GM18505 (cell line): ENCODE results near the gene SP3.

Source experiments
- ATAC-seq: cut with Tn5 transposase; IDR thresholded peaks from one replicate; pipeline ENCODE4 v1.9.1; 2021; ENCODE audit not compliant: unreplicated experiment
- POLR2A ChIP-seq: IDR thresholded peaks from 4 replicates; pipeline ENCODE4 v1.6.1; 2011; ENCODE audit warnings: borderline replicate concordance; ENCODE audit not compliant: insufficient read depth, insufficient read length; ENCODE audit errors: extremely low read depth

The SP3 gene

GRCh38 chr2:173955867-173956266, 9.3 kb downstream of the SP3 start:
- TF ChIP-seq POLR2A = no peak
- no peak for ATAC-seq

GRCh38 chr2:173955004-173955403, 10.2 kb downstream of the SP3 start:
- no peak for TF ChIP-seq POLR2A
- ATAC-seq = no peak

GRCh38 chr2:173953047-173953424, 12.1 kb downstream of the SP3 start:
- no peak for ATAC-seq
- no peak for TF ChIP-seq POLR2A

GRCh38 chr2:173952267-173953046, 12.7 kb downstream of the SP3 start:
- no peak for ATAC-seq

GRCh38 chr2:173948842-173949241, 16.3 kb downstream of the SP3 start:
- TF ChIP-seq POLR2A = no peak
- no peak for ATAC-seq

More at GRCh38 chr2:173952267-173953046, 12.7 kb downstream of the SP3 start:
- TF ChIP-seq POLR2A = no peak

- no peak for TF ChIP-seq POLR2A
Measured at GRCh38 chr2:173948198-173948597, 17.0 kb downstream of the SP3 start.

GRCh38 chr2:173947131-173947530, 18.0 kb downstream of the SP3 start:
- no peak for ATAC-seq
- TF ChIP-seq POLR2A = no peak

More at GRCh38 chr2:173948198-173948597, 17.0 kb downstream of the SP3 start:
- no peak for ATAC-seq

GRCh38 chr2:173943738-173944137, 21.4 kb downstream of the SP3 start:
- ATAC-seq = no peak
- no peak for TF ChIP-seq POLR2A

- ATAC-seq = no peak
- no peak for TF ChIP-seq POLR2A
Measured at GRCh38 chr2:173942861-173943523, 22.2 kb downstream of the SP3 start.

GRCh38 chr2:173941567-173941966, 23.6 kb downstream of the SP3 start:
- no peak for TF ChIP-seq POLR2A
- ATAC-seq = no peak

- no peak for ATAC-seq
- TF ChIP-seq POLR2A = no peak
Measured at GRCh38 chr2:173940208-173941020, 24.8 kb downstream of the SP3 start.

GRCh38 chr2:173938700-173939384, 26.3 kb downstream of the SP3 start:
- ATAC-seq = no peak
- no peak for TF ChIP-seq POLR2A

- no peak for TF ChIP-seq POLR2A
- ATAC-seq = no peak
Measured at GRCh38 chr2:173935305-173935704, 29.9 kb downstream of the SP3 start.

GRCh38 chr2:173934895-173935294, 30.3 kb downstream of the SP3 start:
- TF ChIP-seq POLR2A = no peak
- ATAC-seq = no peak

- TF ChIP-seq POLR2A = no peak
- no peak for ATAC-seq
Measured at GRCh38 chr2:173931751-173932150, 33.4 kb downstream of the SP3 start.
